ENCODE measurements around the gene TBXA2R.
A peak's percentile ranks its signal among the peaks of the same experiment; 100 is the strongest.
"Not testable (repeated sequence)": the region's sequence is repeated elsewhere in the genome, so short reads cannot be mapped to it uniquely, and the experiment has no call there.

The TBXA2R gene

DNA sequence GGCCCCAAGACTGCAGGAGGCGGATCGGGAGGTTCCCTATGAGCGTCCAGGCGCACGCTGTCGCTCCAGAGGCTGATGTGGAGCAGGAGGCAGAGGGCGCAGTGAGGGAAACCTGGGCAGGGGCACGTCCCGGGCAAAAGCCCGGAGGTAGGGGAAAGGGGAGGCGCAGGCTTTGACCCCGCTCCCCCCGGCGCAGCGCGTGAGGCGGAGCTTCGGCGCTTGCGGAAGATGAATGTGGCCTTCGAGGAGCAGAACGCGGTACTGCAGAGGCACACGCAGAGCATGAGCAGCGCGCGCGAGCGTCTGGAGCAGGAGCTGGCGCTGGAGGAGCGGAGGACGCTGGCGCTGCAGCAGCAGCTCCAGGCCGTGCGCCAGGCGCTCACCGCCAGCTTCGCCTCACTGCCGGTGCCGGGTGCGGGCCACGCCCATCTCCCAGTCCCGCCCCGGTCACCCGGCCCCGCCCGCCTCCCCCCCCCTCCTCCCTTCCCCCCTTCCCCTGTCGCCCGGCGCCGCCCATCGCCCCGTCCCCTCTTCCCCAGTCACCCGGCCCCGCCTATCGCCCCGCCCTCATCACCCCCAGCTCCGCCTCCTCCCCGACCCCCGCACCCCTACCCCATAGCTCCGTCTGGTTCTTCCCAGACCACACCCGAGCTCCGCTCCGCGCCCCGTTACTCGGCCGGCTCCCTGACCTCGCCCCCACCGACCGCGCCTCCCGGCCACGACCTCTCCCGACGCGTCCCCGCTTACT, 29.8 kb downstream of the TBXA2R start:
- no peak for DNase-seq

DNA sequence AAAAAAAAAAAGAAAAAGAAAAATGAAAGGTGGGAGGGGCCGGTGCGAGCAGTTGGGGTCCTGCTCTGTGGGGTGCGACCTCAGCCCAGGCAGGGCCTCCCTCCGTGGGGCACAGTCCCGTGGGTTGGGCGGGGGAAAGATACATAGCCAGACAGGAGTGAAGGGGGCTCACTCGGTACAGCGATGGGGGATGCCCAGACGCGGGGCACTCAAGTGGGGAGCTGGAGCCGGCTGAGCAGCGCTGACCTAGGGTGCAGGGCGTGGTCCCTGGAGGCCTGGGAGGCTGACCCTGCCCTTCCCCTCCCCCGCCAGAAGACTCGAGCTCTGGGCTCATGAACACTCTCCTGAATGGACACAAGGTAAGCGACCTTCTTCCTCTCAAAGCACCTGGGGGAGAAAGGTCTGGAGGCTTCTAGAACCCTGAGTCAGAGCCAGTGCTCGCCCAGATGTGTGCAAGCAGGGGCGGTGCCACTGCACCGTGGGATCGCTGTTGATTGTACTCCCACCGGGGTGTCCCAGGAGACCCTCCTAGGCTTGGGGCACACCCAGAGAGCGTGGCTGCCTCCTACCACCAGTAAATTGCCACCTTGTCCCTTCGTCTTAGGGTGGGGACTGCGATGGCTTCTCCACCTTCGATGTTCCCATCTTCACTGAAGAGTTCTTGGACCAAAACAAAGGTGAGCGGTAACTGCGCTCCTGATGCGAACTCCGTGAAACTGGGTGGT, 30.6 kb downstream of the TBXA2R start:
- DNase-seq: no peak

DNA sequence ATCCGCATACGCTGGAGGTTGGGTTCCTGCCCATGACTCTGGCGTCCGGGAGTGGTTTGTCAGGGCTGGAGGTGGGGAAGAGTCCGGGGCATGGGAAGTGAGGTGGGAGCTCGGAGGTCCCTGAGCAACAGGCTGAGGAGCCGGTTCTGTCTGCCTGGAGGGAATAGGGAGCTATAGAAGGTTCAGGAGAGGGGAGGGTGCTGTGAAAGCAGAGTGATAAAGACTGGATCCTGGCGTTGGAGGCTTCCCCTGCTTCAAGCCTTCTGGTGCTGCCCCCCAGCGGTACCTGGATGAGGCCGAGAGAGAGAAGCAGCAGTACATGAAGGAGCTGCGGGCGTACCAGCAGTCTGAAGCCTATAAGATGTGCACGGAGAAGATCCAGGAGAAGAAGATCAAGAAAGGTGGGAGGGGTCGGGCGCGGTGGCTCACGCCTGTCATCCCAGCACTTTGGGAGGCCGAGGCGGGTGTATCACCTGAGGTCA, 31.4 kb downstream of the TBXA2R start:
- no peak for DNase-seq

DNA sequence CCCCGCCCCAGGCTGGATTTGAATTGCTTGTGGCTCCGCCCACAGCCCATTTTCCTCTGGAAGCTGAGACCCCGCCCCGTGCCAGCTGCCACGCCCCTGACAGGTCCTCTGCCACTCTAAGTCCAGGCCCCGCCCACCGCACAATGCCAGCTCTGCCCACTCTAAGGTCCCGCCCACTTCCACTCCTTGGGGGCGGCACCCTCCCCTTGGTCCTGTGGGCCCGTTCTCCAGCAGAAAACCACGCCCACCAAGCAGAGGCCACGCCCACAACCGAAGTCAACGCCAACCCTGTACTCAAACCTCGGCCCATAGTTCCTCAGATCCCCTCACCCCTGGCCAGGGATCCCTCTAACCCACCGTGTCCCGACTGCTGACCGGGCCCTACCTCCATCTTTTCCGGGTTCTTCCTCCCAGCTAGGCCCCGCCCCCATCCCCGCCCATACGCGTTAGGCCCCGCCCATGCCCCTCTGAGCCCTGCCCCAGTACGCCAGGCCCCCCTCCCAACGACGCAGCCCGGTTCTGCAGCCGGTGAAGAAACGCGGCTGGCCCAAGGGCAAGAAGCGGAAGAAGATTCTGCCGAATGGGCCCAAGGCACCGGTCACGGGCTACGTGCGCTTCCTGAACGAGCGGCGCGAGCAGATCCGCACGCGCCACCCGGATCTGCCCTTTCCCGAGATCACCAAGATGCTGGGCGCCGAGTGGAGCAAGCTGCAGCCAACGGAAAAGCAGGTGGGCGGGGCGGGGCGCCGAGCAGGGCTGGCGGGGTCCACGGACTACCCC, 32.6 kb downstream of the TBXA2R start:
- peak; percentile 57 for DNase-seq

DNA sequence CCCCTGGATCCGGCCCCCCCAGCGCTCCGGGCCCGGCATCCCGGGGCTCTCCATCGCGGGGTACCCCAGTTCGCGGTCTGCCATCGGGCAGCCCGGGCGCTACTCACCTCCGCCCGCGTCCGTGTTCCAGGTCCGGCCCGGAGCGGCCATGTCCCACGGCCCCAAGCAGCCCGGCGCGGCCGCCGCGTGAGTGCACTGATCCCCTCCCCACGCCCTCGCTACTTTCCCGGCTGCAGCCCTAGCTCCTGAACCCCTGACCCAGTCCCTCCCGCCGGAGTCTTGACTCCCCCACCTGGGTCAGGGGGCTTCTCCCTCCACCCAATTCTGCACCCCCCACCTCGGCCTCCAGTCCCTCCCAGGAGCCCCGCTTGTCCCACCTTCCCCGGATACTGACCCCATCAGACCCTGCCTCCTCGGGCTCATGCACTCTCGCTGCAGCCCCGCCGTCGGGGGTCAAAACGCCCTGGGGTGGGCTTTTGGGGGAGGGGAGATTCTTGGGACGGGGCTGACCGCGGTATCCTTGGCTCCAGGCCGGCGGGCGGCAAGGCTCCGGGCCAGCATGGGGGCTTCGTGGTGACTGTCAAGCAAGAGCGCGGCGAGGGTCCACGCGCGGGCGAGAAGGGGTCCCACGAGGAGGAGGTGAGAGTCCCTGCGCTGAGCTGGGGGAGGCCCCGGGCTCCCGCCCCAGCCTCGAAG, 33.4 kb downstream of the TBXA2R start:
- DNase-seq: no peak

DNA sequence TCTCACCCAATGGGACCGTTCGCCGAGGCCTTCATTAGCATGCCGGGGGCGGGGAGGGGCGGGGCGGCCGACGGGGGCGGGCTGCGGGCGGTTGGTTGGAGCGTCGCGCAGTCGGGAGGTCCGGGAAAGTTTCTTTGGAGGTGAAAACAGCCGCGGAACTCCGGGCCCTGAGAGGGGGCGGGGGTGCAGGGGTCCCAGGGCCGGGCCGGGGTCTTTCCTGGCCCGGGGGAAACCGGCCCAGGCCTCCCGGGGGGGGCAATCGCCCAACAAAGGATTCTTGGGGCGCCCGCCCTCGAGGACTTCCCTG, 33.9 kb downstream of the TBXA2R start, which contains the start of gene HMG20B:
TSS of gene HMG20B (plus strand) at position 90 of the 307 bp plus-strand sequence. CDS start 366 bp downstream, outside the sequence.
- DNase-seq: no peak

DNA sequence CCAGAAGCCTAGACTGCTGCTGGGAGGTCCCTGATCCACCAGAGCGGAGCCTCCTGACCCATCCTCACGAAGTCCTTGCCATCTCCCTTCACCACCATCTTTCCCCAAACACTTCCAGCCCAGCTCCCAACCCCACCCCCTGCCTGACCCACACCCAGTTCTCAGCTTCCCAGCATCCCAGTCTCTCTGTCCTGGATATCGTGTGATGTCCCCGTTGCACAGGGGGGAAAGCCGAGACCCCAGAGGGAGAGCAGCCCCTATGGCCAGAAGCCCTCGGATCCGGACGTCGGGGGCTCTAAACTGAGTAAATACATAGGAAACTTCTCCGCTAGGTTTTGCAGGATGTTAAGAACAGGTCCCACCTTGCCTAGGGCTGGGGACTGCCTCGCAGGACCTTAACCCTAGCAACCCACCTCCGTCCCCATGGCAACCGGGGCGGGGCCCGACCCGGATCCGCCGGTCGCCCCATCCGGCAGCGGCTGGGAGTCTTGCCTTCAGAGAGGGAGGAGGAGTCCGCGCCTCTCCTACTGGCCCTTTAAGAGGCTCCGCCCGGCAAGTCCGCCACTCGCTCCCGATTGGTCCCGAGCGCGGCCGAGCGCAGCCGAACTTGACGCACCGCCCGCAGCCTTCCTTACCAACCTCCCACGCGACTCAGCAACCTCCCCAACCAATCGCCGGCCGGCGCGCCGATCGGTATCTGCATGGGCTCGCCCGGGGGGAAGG, 34.4 kb downstream of the TBXA2R start:
- peak; percentile 87 for DNase-seq

DNA sequence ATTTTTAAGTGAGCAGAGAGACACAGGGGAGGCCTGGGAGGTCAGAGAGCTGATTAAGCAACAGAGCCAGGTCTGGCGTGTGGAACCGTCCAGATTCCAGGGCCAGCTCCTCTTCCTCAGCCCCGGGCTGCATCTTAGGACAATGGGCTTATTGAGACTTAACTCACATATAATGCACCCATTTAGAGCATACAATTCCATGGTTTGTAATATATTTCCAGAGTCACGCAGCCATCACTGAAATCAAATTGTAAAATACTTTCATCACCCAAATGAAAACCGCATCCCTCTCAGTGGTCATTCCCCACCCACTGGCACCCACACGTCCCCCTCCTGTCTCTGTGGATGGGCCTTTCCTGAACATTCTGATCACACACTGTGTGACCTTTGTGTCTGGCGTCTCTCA, 36.1 kb downstream of the TBXA2R start:
- no peak for DNase-seq

DNA sequence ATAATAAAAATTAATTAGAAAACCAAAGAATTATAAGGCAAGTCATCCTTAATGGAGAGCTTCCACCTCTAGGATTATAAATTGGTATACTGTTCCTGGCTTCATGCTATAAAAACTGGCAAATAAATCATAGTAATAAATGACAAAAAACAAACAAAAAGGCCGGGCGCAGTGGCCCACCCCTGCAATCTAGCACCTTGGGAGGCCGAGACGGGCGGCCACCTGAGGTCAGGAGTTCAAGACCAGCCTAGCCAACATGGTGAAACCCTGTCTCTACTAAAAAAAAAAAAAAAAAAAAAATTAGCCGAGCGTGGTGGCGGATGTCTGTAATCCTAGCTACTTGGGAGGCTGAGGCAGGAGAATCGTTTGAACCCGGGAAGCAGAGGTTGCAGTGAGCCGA, 36.6 kb downstream of the TBXA2R start:
- DNase-seq: not testable (repeated sequence)

DNA sequence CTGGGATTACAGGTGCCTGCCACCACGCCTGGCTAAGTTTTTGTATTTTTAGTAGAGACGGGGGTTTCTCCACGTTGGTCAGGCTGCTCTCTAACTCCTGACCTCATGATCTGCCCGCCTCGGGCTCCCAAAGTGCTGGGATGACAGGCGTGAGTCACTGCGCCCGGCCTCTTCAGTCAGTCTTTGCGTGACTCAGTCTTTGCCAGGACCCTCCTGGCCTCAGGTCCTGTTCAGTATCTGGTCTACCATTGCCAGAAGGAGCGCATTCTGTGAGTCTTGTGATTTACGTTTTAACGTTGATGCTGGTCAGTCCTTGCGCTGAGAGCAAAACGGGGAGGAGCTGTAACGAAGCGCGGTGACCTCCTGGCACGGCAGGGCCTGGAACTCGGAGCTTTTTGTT, 41.5 kb downstream of the TBXA2R start:
- no peak for DNase-seq

DNA sequence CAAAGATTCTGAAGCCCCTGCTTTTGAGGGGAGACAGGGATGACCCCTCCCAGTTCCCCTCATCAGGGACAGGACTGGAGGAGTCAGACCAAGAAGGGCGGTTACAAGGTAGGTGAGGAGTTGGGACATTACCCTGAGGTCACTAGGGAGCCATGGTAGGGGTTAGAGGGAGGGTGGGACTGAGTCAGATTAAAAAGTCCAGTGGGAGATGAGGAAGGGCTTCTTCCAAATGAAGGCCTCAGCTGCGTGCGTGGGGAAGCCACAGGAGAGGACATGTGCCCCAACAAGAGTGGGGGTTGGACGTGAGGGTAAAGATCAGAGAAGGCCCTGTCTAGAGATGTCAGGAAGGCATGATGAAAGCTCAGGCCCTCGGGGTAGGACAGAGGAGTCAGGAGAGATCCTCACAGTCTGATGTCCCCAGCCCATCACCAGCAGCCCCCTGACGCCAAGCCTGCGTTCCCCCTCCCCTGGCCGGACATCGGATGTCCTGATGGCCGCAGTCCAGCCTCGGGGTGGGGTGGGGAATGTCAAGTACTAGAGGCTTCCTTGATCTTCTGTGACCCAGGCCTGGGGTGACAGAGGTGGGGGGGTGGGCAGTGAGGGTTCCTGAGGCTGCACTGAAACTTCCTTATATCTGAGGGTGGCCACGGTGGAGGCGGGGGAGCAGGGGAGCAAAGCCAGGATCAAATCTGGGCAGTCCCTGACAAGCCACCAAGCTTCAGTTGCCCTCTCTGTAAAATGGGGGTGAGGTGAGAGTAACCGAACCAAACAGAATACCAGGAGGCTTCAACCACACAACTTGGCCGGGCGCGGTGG, 42.8 kb downstream of the TBXA2R start:
- DNase-seq: no peak

DNA sequence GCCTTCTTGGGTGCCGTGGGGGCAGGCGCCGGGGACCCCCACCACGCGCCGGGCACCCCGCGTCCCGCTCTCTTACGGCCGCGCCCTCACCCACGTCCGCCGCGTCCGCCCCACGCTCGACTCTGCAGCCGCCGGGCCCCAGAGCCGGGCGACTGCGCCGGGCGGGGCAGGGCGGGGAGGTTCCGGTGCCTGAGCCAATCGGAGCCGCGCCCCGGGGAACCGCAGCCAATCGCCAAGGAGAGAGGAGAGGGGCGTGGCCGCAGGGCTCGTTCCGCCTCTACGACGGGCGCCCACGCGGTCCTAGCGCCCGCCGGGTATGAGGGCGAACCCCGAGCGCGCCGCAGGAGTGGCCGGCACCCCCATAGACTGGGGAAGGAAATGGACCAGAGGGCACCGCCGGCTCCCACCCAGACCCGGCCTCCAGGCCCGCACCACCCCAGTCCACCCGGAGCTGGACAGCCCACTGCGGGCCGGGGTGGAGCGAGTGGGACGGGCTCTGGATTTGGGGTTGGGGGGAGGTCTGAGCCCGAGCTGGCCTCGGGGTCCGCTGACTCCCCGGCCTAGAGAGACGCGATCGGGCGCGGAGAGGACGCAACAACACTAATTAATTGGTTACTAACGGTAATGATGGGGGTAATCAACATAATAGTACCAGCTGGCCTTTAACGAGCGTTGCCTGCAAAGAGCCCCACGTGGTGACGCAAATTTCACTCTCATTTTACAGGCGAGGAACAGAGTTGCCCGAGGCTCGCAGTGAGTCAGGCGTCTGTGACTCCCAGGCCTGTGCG, 49.0 kb downstream of the TBXA2R start, which contains the start of gene MFSD12:
TSS of gene MFSD12 (minus strand) at position 126 of the 788 bp plus-strand sequence. CDS start 183 bp downstream, outside the sequence.
- DNase-seq: peak; percentile 59

DNA sequence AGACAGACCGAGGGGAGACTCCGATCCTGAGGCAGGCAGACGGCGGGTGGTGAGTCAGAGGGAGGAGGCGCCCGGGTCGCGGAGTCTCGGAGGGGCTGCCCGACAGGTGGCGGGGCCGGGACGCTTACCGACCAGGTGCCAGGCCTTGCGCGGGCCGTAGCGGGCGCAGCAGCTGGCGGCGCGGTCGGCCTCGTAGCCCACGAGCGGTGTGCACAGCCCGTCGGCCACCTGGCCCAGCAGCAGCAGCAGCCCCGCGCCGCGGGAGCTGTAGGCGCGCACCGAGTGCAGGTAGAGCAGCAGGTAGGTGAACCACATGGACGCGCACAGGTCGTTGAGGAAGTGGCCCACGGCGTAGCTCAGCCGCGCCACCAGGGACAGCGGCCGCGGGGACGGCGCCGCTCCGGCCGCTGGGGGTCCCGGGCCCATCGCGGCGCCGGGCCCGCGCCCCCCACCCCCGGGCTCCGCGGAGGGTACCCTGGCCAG, 49.7 kb downstream of the TBXA2R start:
- DNase-seq: no peak

DNA sequence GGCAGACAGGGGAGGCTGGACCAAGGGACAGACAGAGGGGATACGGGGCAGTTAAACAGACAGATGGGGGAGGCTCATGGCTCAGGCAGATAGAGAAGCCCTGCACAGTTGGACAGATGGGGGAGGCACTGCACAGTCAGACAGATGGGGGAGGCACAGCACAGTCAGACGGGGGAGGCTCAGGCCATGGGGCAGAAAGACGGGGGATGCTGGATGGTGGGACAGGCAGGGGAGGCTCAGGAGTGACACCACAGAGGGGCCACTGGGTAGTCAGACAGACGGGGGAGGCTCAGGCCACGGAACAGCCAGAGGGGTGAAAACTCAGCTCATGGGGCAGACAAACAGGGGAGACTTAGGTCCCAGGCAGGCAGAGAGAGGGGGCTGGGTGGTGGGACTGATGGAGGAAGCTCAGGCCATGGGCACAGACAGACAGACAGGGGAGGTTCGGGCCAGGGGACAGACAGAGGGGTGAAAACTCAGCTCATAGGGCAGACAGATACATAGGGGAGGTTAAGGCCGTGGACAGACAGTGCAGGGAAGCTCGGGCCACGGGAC, 50.2 kb downstream of the TBXA2R start:
- no peak for DNase-seq

DNA sequence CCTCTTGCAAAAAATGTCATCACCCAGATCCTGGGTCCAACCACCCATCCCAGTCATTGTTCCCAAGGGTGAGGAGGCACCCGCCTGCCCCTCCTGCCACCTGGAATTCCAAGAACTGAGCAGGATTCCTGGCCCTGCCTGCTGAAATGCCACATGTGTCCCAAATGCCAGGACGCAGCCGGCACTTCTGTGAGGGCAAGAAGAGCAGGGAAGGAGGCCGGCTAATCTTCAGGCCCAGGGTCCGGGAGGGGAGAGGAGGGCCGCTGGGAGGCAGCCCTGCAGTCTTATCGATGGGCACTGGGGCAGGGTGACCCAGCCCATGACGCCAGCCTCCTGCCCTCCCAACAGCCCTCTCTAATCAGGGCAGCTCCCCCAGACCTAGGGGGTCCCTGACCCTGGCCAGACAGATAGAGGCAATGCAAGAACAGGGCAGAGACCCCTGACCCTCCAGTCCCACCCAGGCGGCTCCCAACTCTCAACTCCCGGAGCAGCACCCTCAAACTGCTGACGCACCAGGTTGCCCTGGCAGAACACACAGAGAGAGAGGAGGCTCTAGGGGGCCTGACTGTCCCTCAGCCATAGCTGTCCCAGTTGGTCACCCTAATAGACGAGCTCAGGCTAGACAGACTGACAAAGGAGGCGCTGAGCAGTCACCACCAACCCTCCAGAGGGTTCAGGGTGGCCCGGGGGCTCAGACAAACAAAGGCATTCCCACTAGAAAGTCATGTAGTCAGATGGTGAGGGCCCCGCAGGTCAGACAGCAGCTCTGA, 50.8 kb downstream of the TBXA2R start:
- no peak for DNase-seq

DNA sequence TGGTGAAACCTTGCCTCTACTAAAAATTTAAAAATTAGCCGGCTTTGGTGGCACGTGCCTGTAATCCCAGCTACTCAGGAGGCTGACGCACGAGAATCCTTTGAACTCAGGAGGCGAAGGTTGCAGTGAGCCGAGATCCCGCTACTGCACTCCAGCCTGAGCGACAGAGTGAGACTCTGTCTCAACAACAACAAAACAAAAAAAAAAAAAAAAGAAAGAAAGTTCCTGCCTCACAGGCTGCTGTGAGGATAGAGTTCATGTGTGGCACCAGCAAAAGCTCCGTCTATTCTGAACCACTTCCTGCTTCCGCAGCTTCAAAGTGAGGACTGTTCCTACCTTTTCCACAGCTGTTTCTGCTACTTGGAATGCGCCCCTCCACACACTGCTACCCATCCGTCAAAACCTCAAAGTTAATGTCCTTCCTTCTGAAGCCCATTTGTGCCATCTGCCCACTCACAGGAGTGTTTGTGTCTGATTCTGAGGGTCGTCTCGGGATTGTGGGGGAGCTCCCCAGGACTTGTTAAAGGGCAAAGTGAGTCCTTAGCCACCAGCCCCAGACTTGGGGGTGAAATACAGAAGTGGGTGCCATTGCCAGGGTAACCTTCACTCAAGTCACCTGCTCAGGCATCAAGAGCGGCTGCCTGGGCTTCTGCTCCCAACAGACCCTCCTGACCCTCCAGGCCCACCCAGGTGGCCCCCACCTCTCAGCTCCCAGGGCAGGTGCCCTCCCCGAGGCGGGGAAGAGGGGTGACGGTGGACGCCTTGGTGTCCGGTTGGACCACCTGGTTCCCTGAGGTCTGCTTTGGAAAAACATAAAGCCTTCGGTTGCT, 52.2 kb downstream of the TBXA2R start:
- DNase-seq: no peak

DNA sequence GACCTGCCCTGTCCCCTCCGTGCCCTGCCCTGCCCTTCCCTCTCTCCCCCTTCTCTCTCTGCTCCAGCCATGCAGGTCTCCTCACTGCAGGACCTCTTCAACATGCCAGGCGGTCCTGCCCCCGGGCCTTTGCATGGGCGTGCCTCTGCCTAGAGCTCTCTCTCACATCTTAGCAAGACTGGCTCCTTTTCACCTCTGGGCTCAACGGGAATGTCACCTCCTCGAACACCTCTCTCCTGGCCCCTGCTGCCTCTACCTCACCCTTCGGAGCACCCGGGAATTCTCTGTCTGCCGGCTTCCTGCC, 54.9 kb downstream of the TBXA2R start:
- no peak for DNase-seq
